ENCODE results near the gene UROD. TPM values are rescaled to one million over a fixed set of nuclear protein-coding genes. Genes with fewer than 3 reads are reported as not detected.

UROD gene
- total RNA-seq (10 to 100 TPM; 65.8 to 71.6 TPM), polyA plus RNA-seq (10 to 100 TPM; 82.4 to 85.9 TPM)
- long read RNA-seq, donor 1, transcript UROD-201 (10 exons, 1,300 nt): minor isoform, 16 of 56 reads
- long read RNA-seq, donor 1, transcript UROD-210 (2 exons, 524 nt): major isoform, 29 of 56 reads
- long read RNA-seq, donor 1, partial matches to known transcripts: 7 of 56 reads
- long read RNA-seq, donor 1, other reads (novel, unspliced or antisense): 0 of 56 reads
- long read RNA-seq, donor 2, transcript UROD-201 (10 exons, 1,300 nt): minor isoform, 11 of 28 reads
- long read RNA-seq, donor 2, transcript UROD-210 (2 exons, 524 nt): major isoform, 12 of 28 reads
- long read RNA-seq, donor 2, partial matches to known transcripts: 0 of 28 reads
- long read RNA-seq, donor 2, other reads (novel, unspliced or antisense): 0 of 28 reads
- long read RNA-seq, donor 3, transcript UROD-210 (2 exons, 524 nt): minor isoform, 10 of 28 reads
- long read RNA-seq, donor 3, transcript UROD-201 (10 exons, 1,300 nt): major isoform, 14 of 28 reads
- long read RNA-seq, donor 3, partial matches to known transcripts: 0 of 28 reads
- long read RNA-seq, donor 3, other reads (novel, unspliced or antisense): 0 of 28 reads
- long read RNA-seq, donor 4, transcript UROD-201 (10 exons, 1,300 nt): minor isoform, 10 of 42 reads
- long read RNA-seq, donor 4, transcript UROD-210 (2 exons, 524 nt): major isoform, 17 of 42 reads
- long read RNA-seq, donor 4, partial matches to known transcripts: 8 of 42 reads
- long read RNA-seq, donor 4, other reads (novel, unspliced or antisense): 0 of 42 reads
- long read RNA-seq, donor 5, transcript UROD-210 (2 exons, 524 nt): major isoform, 22 of 61 reads
- long read RNA-seq, donor 5, transcript UROD-201 (10 exons, 1,300 nt): minor isoform, 20 of 61 reads
- long read RNA-seq, donor 5, partial matches to known transcripts: 14 of 61 reads
- long read RNA-seq, donor 5, other reads (novel, unspliced or antisense): 0 of 61 reads

- H3K27me3 ChIP-seq (ENCODE audit: control insufficient read depth in 3 of 3, insufficient read depth in 3 of 3, low read length in 2 of 3): no peaks in the 10 kb centered on the region
- no peaks in the 10 kb centered on the region for H3K9me3 ChIP-seq (ENCODE audit: control insufficient read depth in 4 of 4, insufficient read depth in 3 of 4, low read length in 3 of 4)
- H3K9ac ChIP-seq (ENCODE audit: insufficient read depth in 1 of 2, low read length in 2 of 2): peak within 1 kb of the TSS; percentile 72 to 94
- H3K4me1 ChIP-seq (ENCODE audit: control insufficient read depth in 5 of 5, insufficient read depth in 5 of 5, low read length in 5 of 5): peaks cover 0 to 28% (median 20%) of the 10 kb centered on the region in 5 donors
- 1% methylated on average over 21 of the region's 21 CpGs for WGBS, 2 donors
- peak; percentile 25 for TF ChIP-seq CTCF (IDR thresholded peaks at IDR 0.05; ENCODE audit: control extremely low read depth, extremely low read depth)
- H3K36me3 ChIP-seq (ENCODE audit: control insufficient read depth in 4 of 4, insufficient read depth in 4 of 4, low read length in 4 of 4): peaks cover 12 to 39% (median 34%) of the 10 kb centered on the region in 4 donors
- DNase-seq (peak; percentile 94 to 98 (median 97)), ATAC-seq (ENCODE audit: insufficient read depth, low FRiP score) (peak; percentile 89)
- H3K27ac ChIP-seq (ENCODE audit: low read depth in 1 of 2, low read length in 1 of 2): peak within 1 kb of the TSS; percentile 83 to 84
- peak within 1 kb of the TSS; percentile 94 for H3K4me3 ChIP-seq
Observed at GRCh38 chr1:45011837-45012638, at the start of gene UROD. TSS of gene UROD (plus strand) at chr1:45012254. CDS start at chr1:45012266, 12 bp downstream.

GRCh38 chr1:44962729-44963128, 49.3 kb upstream of the UROD start:
- Histone ChIP-seq H3K27ac (ENCODE audit: low read depth in 1 of 2, low read length in 1 of 2) (no peak overlapping the region), H3K4me1 (ENCODE audit: control insufficient read depth in 5 of 5, insufficient read depth in 5 of 5, low read length in 5 of 5) (no peaks in the 10 kb centered on the region), H3K4me3 (no peak overlapping the region), H3K9me3 (ENCODE audit: control insufficient read depth in 4 of 4, insufficient read depth in 3 of 4, low read length in 3 of 4) (no peaks in the 10 kb centered on the region), H3K9ac (ENCODE audit: insufficient read depth in 1 of 2, low read length in 2 of 2) (no peak overlapping the region), H3K27me3 (ENCODE audit: control insufficient read depth in 3 of 3, insufficient read depth in 3 of 3, low read length in 2 of 3) (no peaks in the 10 kb centered on the region), H3K36me3 (ENCODE audit: control insufficient read depth in 4 of 4, insufficient read depth in 4 of 4, low read length in 4 of 4) (peaks cover 0 to 14% (median under 1%) of the 10 kb centered on the region in 4 donors)
- ATAC-seq (ENCODE audit: insufficient read depth, low FRiP score) (no peak), DNase-seq (no peak)
- no peak for TF ChIP-seq CTCF (IDR thresholded peaks at IDR 0.05; ENCODE audit: control extremely low read depth, extremely low read depth)
- WGBS, 2 donors: 93 to 96% methylated on average over 3 of the region's 3 CpGs

GRCh38 chr1:44964396-44964795, 47.7 kb upstream of the UROD start:
- ATAC-seq (ENCODE audit: insufficient read depth, low FRiP score) (no peak), DNase-seq (no peak)
- peaks cover 0 to 14% (median under 1%) of the 10 kb centered on the region in 4 donors for H3K36me3 ChIP-seq (ENCODE audit: control insufficient read depth in 4 of 4, insufficient read depth in 4 of 4, low read length in 4 of 4)
- no peak overlapping the region for H3K27ac ChIP-seq (ENCODE audit: low read depth in 1 of 2, low read length in 1 of 2)
- H3K4me3 ChIP-seq: no peak overlapping the region
- 68 to 88% methylated on average over 1 of the region's 1 CpG for WGBS, 2 donors
- no peaks in the 10 kb centered on the region for H3K27me3 ChIP-seq (ENCODE audit: control insufficient read depth in 3 of 3, insufficient read depth in 3 of 3, low read length in 2 of 3)
- H3K4me1 ChIP-seq (ENCODE audit: control insufficient read depth in 5 of 5, insufficient read depth in 5 of 5, low read length in 5 of 5): no peaks in the 10 kb centered on the region
- no peak for TF ChIP-seq CTCF (IDR thresholded peaks at IDR 0.05; ENCODE audit: control extremely low read depth, extremely low read depth)
- H3K9me3 ChIP-seq (ENCODE audit: control insufficient read depth in 4 of 4, insufficient read depth in 3 of 4, low read length in 3 of 4): no peaks in the 10 kb centered on the region
- H3K9ac ChIP-seq (ENCODE audit: insufficient read depth in 1 of 2, low read length in 2 of 2): no peak overlapping the region

Data from lung (tissue), 16 donors.